ENCODE results near the gene HOXB9. TPM values are rescaled to one million over a fixed set of nuclear protein-coding genes. Genes with fewer than 3 reads are reported as not detected.

The HOXB9 gene
- total RNA-seq, 5 donors from 2014 or later (not counting 1 experiment from before 2014, with no cell fraction given) = 0.19 to 0.43 (median 0.30) TPM; not detected in 1

GRCh38 chr17:48616717-48617470, 9.3 kb downstream of the HOXB9 start:
- Mint-ChIP-seq H3K27me3 (peaks cover 78 to 86% of the 10 kb centered on the region in 2 donors), H3K27ac (peak overlapping the region in 1 of 2 donors; percentile 75), H3K36me3 (no peaks in the 10 kb centered on the region), H3K4me3 (peak overlapping the region in 2 of 3 donors; percentile 38 to 39), H3K9me3 (no peaks in the 10 kb centered on the region), H3K4me1 (peaks cover 38 to 51% (median 51%) of the 10 kb centered on the region in 3 donors)
- WGBS (ENCODE audit: insufficient coverage) = 78% methylated on average over 8 of the region's 15 CpGs
- Histone ChIP-seq H3K36me3 (ENCODE audit: control insufficient read depth in 2 of 2, extremely low read depth in 1 of 2, insufficient read depth in 1 of 2, low read length in 1 of 2) (no peaks in the 10 kb centered on the region), H3K4me1 (ENCODE audit: control insufficient read depth in 1 of 2, extremely low read depth in 1 of 2, insufficient read depth in 2 of 2, low read length in 2 of 2) (peaks cover 12 to 60% of the 10 kb centered on the region in 2 experiments), H3K27me3 (replicated peaks in 1 of 2; ENCODE audit: control insufficient read depth in 2 of 2, extremely low read depth in 1 of 2, insufficient read depth in 2 of 2, low read length in 1 of 2) (peaks cover 15 to 98% of the 10 kb centered on the region in 2 experiments), H3K27ac (ENCODE audit: low read length) (no peak overlapping the region), H3K9me3 (no peaks in the 10 kb centered on the region), H3K4me3 (ENCODE audit: control insufficient read depth in 1 of 2, extremely low read depth in 1 of 2, low read length in 1 of 2) (no peak overlapping the region)
- CTCF ChIA-PET = interaction anchor here (0.6 to 2.0 kb wide), 4 partner anchors 24 to 484 kb away, joined by 3 to 9 read pairs (median 4); partner anchors contain the start of gene HOXB5 (in 1 of the 2)
- DNase-seq (no peak), ATAC-seq (replicated peaks in 1 of 4) (no peak)
- POLR2A ChIA-PET = no interaction called here

- H3K4me1 Mint-ChIP-seq = peaks cover 45 to 58% (median 58%) of the 10 kb centered on the region in 3 donors
- H3K4me3 Mint-ChIP-seq = no peak overlapping the region
Observed at GRCh38 chr17:48615963-48616716, 10.0 kb downstream of the HOXB9 start.

GRCh38 chr17:48615047-48615962, 10.9 kb downstream of the HOXB9 start, which contains the start of gene HOXB8:
Gene HOXB8 (minus strand): TSS chr17:48615292. CDS start chr17:48614704, 588 bp downstream.
- DNase-seq (no peak), ATAC-seq (replicated peaks in 1 of 4) (no peak)
- Histone ChIP-seq H3K4me3 (ENCODE audit: control insufficient read depth in 1 of 2, extremely low read depth in 1 of 2, low read length in 1 of 2) (peak within 1 kb of the TSS in 1 of 2 donors; percentile 25), H3K36me3 (ENCODE audit: control insufficient read depth in 2 of 2, extremely low read depth in 1 of 2, insufficient read depth in 1 of 2, low read length in 1 of 2) (no peaks in the 10 kb centered on the region), H3K4me1 (ENCODE audit: control insufficient read depth in 1 of 2, extremely low read depth in 1 of 2, insufficient read depth in 2 of 2, low read length in 2 of 2) (peaks cover 20 to 76% of the 10 kb centered on the region in 2 experiments), H3K9me3 (no peaks in the 10 kb centered on the region), H3K27ac (ENCODE audit: low read length) (no peak within 1 kb of the TSS), H3K27me3 (replicated peaks in 1 of 2; ENCODE audit: control insufficient read depth in 2 of 2, extremely low read depth in 1 of 2, insufficient read depth in 2 of 2, low read length in 1 of 2) (peaks cover 17 to 98% of the 10 kb centered on the region in 2 experiments)
- H3K4me3 Mint-ChIP-seq = peak within 1 kb of the TSS in 2 of 3 donors; percentile 31 to 92
- H3K27ac Mint-ChIP-seq = peak within 1 kb of the TSS in 1 of 2 donors; percentile 36
- ChIA-PET CTCF (interaction anchor here (0.5 to 1.5 kb wide), 9 partner anchors 10 to 662 kb away, joined by 3 to 9 read pairs (median 4); partner anchors contain the start of genes HOXB5 (in 1 of the 2) and HOXB6 (in 1 of the 2)), POLR2A (interaction anchor here (0.5 to 0.6 kb wide), 4 partner anchors 11 to 445 kb away, joined by 3 to 7 read pairs (median 6); no protein-coding TSS in a partner anchor)
- peaks cover 50 to 64% (median 64%) of the 10 kb centered on the region in 3 donors for H3K4me1 Mint-ChIP-seq
- H3K36me3 Mint-ChIP-seq = no peaks in the 10 kb centered on the region
- H3K9me3 Mint-ChIP-seq = no peaks in the 10 kb centered on the region
- peaks cover 76 to 82% of the 10 kb centered on the region in 2 donors for H3K27me3 Mint-ChIP-seq
- WGBS (ENCODE audit: insufficient coverage) = 11% methylated on average over 4 of the region's 41 CpGs

More at GRCh38 chr17:48615963-48616716, 10.0 kb downstream of the HOXB9 start:
- H3K9me3 ChIP-seq = no peaks in the 10 kb centered on the region
- H3K36me3 ChIP-seq (ENCODE audit: control insufficient read depth in 2 of 2, extremely low read depth in 1 of 2, insufficient read depth in 1 of 2, low read length in 1 of 2) = no peaks in the 10 kb centered on the region
- H3K9me3 Mint-ChIP-seq = no peaks in the 10 kb centered on the region
- H3K27me3 Mint-ChIP-seq = peaks cover 78 to 85% of the 10 kb centered on the region in 2 donors
- H3K27ac ChIP-seq (ENCODE audit: low read length) = no peak overlapping the region
- peak overlapping the region in 1 of 2 donors; percentile 36 for H3K27ac Mint-ChIP-seq
- DNase-seq (no peak), ATAC-seq (replicated peaks in 1 of 4) (no peak)
- POLR2A ChIA-PET = no interaction called here
- 57% methylated on average over 3 of the region's 17 CpGs for WGBS (ENCODE audit: insufficient coverage)
- no peak overlapping the region for H3K4me3 ChIP-seq (ENCODE audit: control insufficient read depth in 1 of 2, extremely low read depth in 1 of 2, low read length in 1 of 2)
- peaks cover 18 to 67% of the 10 kb centered on the region in 2 experiments for H3K4me1 ChIP-seq (ENCODE audit: control insufficient read depth in 1 of 2, extremely low read depth in 1 of 2, insufficient read depth in 2 of 2, low read length in 2 of 2)
- no peaks in the 10 kb centered on the region for H3K36me3 Mint-ChIP-seq
- peaks cover 18 to 98% of the 10 kb centered on the region in 2 experiments for H3K27me3 ChIP-seq (replicated peaks in 1 of 2; ENCODE audit: control insufficient read depth in 2 of 2, extremely low read depth in 1 of 2, insufficient read depth in 2 of 2, low read length in 1 of 2)
- CTCF ChIA-PET = interaction anchor here (0.5 to 1.3 kb wide), 8 partner anchors 14 to 663 kb away, joined by 3 to 9 read pairs (median 4); partner anchors contain the start of gene HOXB5 (in 1 of the 2)

- H3K4me3 Mint-ChIP-seq = peak overlapping the region; percentile 17 to 92 (median 31)
- DNase-seq = peak in 5 of 35 experiments; percentile 27 to 60 (median 32)
- ATAC-seq (replicated peaks in 1 of 4) = peak in 3 of 4 experiments; percentile 27 to 33 (median 29)
- CTCF ChIA-PET = interaction anchor here in 1 of 2 donors (0.6 to 1.5 kb wide), 4 partner anchors 9 to 534 kb away, joined by 3 to 6 read pairs (median 4); partner anchors contain the start of gene HOXB6
- peak overlapping the region in 1 of 2 donors; percentile 25 for H3K4me3 ChIP-seq (ENCODE audit: control insufficient read depth in 1 of 2, extremely low read depth in 1 of 2, low read length in 1 of 2)
- POLR2A ChIA-PET = interaction anchor here (0.6 to 0.7 kb wide), 3 partner anchors 13 to 373 kb away, joined by 3 to 7 read pairs (median 4); no protein-coding TSS in a partner anchor
- H3K4me1 ChIP-seq (ENCODE audit: control insufficient read depth in 1 of 2, extremely low read depth in 1 of 2, insufficient read depth in 2 of 2, low read length in 2 of 2) = peaks cover 20 to 79% of the 10 kb centered on the region in 2 experiments
- no peak overlapping the region for H3K27ac ChIP-seq (ENCODE audit: low read length)
- no peaks in the 10 kb centered on the region for H3K9me3 ChIP-seq
- H3K27me3 ChIP-seq (replicated peaks in 1 of 2; ENCODE audit: control insufficient read depth in 2 of 2, extremely low read depth in 1 of 2, insufficient read depth in 2 of 2, low read length in 1 of 2) = peaks cover 17 to 97% of the 10 kb centered on the region in 2 experiments
- H3K27ac Mint-ChIP-seq = peak overlapping the region in 1 of 2 donors; percentile 59
- H3K9me3 Mint-ChIP-seq = no peaks in the 10 kb centered on the region
- 2% methylated on average over 51 of the region's 55 CpGs for whole genome bisulfite sequencing (ENCODE audit: insufficient coverage)
- H3K27me3 Mint-ChIP-seq = peaks cover 67 to 82% of the 10 kb centered on the region in 2 donors
- H3K36me3 ChIP-seq (ENCODE audit: control insufficient read depth in 2 of 2, extremely low read depth in 1 of 2, insufficient read depth in 1 of 2, low read length in 1 of 2) = no peaks in the 10 kb centered on the region
- no peaks in the 10 kb centered on the region for H3K36me3 Mint-ChIP-seq
- H3K4me1 Mint-ChIP-seq = peaks cover 47 to 64% (median 59%) of the 10 kb centered on the region in 3 donors
Observed at GRCh38 chr17:48613862-48614694, 12.1 kb downstream of the HOXB9 start.
